H9 (cell line): ENCODE results near the gene ADORA1. TPM values are rescaled to one million over a fixed set of nuclear protein-coding genes. Genes with fewer than 3 reads are reported as not detected.

Experiments
- DNase-seq: peaks from one replicate; pipeline ENCODE4 v3.0.0-alpha.2; 2017
- H2AFZ ChIP-seq: one replicate; pipeline ENCODE4 v1.6.1; 2013; ENCODE audit warnings: mild to moderate bottlenecking, low read length, control low read depth, moderate library complexity
- H2AK5ac ChIP-seq: 2 replicates; pipeline ENCODE4 v1.6.1; 2013; ENCODE audit warnings: low read length, control low read depth, mixed read lengths; ENCODE audit not compliant: insufficient read length
- H2BK120ac ChIP-seq: one replicate; pipeline ENCODE4 v1.6.1; 2013; ENCODE audit warnings: low read depth, mild to moderate bottlenecking, low read length, control low read depth, inconsistent platforms; ENCODE audit not compliant: poor library complexity, severe bottlenecking
- H2BK12ac ChIP-seq: 2 replicates; pipeline ENCODE4 v1.6.1; 2013; ENCODE audit warnings: low read length, control low read depth, mixed read lengths, low read depth; ENCODE audit not compliant: insufficient read length
- H2BK15ac ChIP-seq: 2 replicates; pipeline ENCODE4 v1.6.1; 2013; ENCODE audit warnings: low read depth, low read length, control low read depth
- H2BK20ac ChIP-seq: one replicate; pipeline ENCODE4 v1.6.1; 2013; ENCODE audit warnings: low read depth, mild to moderate bottlenecking, low read length, control low read depth, inconsistent platforms; ENCODE audit not compliant: poor library complexity, severe bottlenecking
- H2BK5ac ChIP-seq: 2 replicates; pipeline ENCODE4 v1.6.1; 2013; ENCODE audit warnings: low read length, control low read depth, mixed read lengths; ENCODE audit not compliant: insufficient read length
- H3K14ac ChIP-seq: 2 replicates; pipeline ENCODE4 v1.6.1; 2013; ENCODE audit warnings: low read length, control low read depth; ENCODE audit not compliant: insufficient read depth
- H3K18ac ChIP-seq: 2 replicates; pipeline ENCODE4 v1.6.1; 2013; ENCODE audit warnings: low read depth, mild to moderate bottlenecking, mixed read lengths, low read length, control low read depth; ENCODE audit not compliant: insufficient read length
- H3K23ac ChIP-seq: 2 replicates; pipeline ENCODE4 v1.6.1; 2013; ENCODE audit warnings: low read length, control low read depth, mixed read lengths, low read depth; ENCODE audit not compliant: insufficient read length
- H3K23me2 ChIP-seq: 2 replicates; pipeline ENCODE4 v1.6.1; 2013; ENCODE audit warnings: low read depth, mild to moderate bottlenecking, mixed read lengths, low read length, control low read depth; ENCODE audit not compliant: insufficient read length, poor library complexity, severe bottlenecking
- H3K27ac ChIP-seq: 2 replicates; pipeline ENCODE4 v1.5.1; 2013; ENCODE audit warnings: low read length, control low read depth, mixed read lengths, low read depth; ENCODE audit not compliant: insufficient read length
- H3K27me3 ChIP-seq: 2 replicates; pipeline ENCODE4 v1.6.1; 2013; ENCODE audit warnings: low read length, control low read depth, inconsistent platforms; ENCODE audit not compliant: insufficient read depth
- H3K4ac ChIP-seq: 2 replicates; pipeline ENCODE4 v1.6.1; 2013; ENCODE audit warnings: low read depth, mild to moderate bottlenecking, control low read depth, inconsistent platforms, low read length, moderate library complexity
- H3K4me1 ChIP-seq: 2 replicates; pipeline ENCODE4 v1.6.1; 2013; ENCODE audit warnings: low read length, control low read depth, inconsistent platforms; ENCODE audit not compliant: insufficient read depth
- H3K4me2 ChIP-seq: 2 replicates; pipeline ENCODE4 v1.6.1; 2013; ENCODE audit warnings: low read length, control low read depth, mixed read lengths; ENCODE audit not compliant: insufficient read length, insufficient read depth
- H3K56ac ChIP-seq: 2 replicates; pipeline ENCODE4 v1.6.1; 2013; ENCODE audit warnings: low read depth, mild to moderate bottlenecking, mixed read lengths, low read length, control low read depth; ENCODE audit not compliant: insufficient read length
- H3K79me1 ChIP-seq: 2 replicates; pipeline ENCODE4 v1.6.1; 2013; ENCODE audit warnings: low read depth, mild to moderate bottlenecking, moderate library complexity, low read length, control low read depth, inconsistent platforms; ENCODE audit not compliant: insufficient read depth, poor library complexity, severe bottlenecking
- H3K79me2 ChIP-seq: 2 replicates; pipeline ENCODE4 v1.6.1; 2013; ENCODE audit warnings: low read length, control low read depth, inconsistent platforms; ENCODE audit not compliant: insufficient read depth
- H3K9ac ChIP-seq: 2 replicates; pipeline ENCODE4 v1.6.1; 2013; ENCODE audit warnings: low read length, control low read depth, mixed read lengths; ENCODE audit not compliant: insufficient read length; ENCODE audit errors: extremely low read depth
- H3K9me3 ChIP-seq: one replicate; pipeline ENCODE4 v1.6.1; 2013; ENCODE audit warnings: low read depth, low read length, inconsistent platforms; ENCODE audit not compliant: control insufficient read depth
- H3T11ph ChIP-seq: one replicate; pipeline ENCODE4 v1.6.1; 2013; ENCODE audit warnings: mild to moderate bottlenecking, low read length, control low read depth, inconsistent platforms
- H4K20me1 ChIP-seq: one replicate; pipeline ENCODE4 v1.6.1; 2013; ENCODE audit not compliant: control insufficient read depth, insufficient read length, insufficient read depth
- H4K5ac ChIP-seq: 2 replicates; pipeline ENCODE4 v1.6.1; 2013; ENCODE audit warnings: low read depth, mild to moderate bottlenecking, mixed read lengths, low read length, control low read depth; ENCODE audit not compliant: insufficient read length
- H4K8ac ChIP-seq: replicated peaks from 2 replicates; pipeline ENCODE4 v1.6.1; 2013; ENCODE audit warnings: low read length, control low read depth, mixed read lengths, low read depth; ENCODE audit not compliant: insufficient read length
- H4K91ac ChIP-seq: 2 replicates; pipeline ENCODE4 v1.6.1; 2013; ENCODE audit warnings: low read depth, mild to moderate bottlenecking, moderate library complexity, mixed read lengths, low read length, control low read depth; ENCODE audit not compliant: insufficient read length
- H3K27ac Mint-ChIP-seq, 3 experiments: 2 replicates in 2 of 3; 3 replicates in 1 of 3; pipeline ENCODE4 v1.8.0; 2020 to 2021; ENCODE audit warnings: mixed read lengths in 3 of 3, mild to moderate bottlenecking in 1 of 3, moderate library complexity in 1 of 3
- H3K27me3 Mint-ChIP-seq: 2 replicates; pipeline ENCODE4 v1.8.0; 2021; ENCODE audit warnings: low read depth, mild to moderate bottlenecking, moderate library complexity, mixed read lengths
- H3K36me3 Mint-ChIP-seq, 3 experiments: 2 replicates in 2 of 3; 3 replicates in 1 of 3; pipeline ENCODE4 v1.8.0; 2020 to 2021; ENCODE audit warnings: low read depth in 3 of 3, mixed read lengths in 3 of 3; ENCODE audit not compliant: insufficient read depth in 1 of 3
- H3K4me1 Mint-ChIP-seq, 2 experiments: 2 replicates each; pipeline ENCODE4 v1.8.0; 2020; ENCODE audit warnings: mixed read lengths in 2 of 2
- H3K4me3 Mint-ChIP-seq, 2 experiments: 2 replicates in 1 of 2; 3 replicates in 1 of 2; pipeline ENCODE4 v1.8.0; 2020 to 2021; ENCODE audit warnings: mild to moderate bottlenecking in 2 of 2, mixed read lengths in 2 of 2, moderate library complexity in 1 of 2
- H3K9me3 Mint-ChIP-seq, 2 experiments: 2 replicates in 1 of 2; 3 replicates in 1 of 2; pipeline ENCODE4 v1.8.0; 2020; ENCODE audit warnings: mild to moderate bottlenecking in 2 of 2, mixed read lengths in 2 of 2, moderate library complexity in 1 of 2
- CTCF ChIP-seq: fragments of 200-600 bp; sonication (generic); conservative IDR thresholded peaks from 3 replicates; pipeline ENCODE4 v1.8.0; 2021; ENCODE audit warnings: antibody characterized with exemption, mild to moderate bottlenecking
- WGBS: extraction: QIAGEN DNeasy Blood & Tissue Kit; methylation state at CpG from one replicate; pipeline ENCODE4 v1.1.7; 2013; ENCODE audit warnings: missing lambda C conversion rate, low lambda C conversion rate, mixed read lengths; ENCODE audit not compliant: insufficient read length; ENCODE audit errors: extremely low coverage; 5-methylcytosine and 5-hydroxymethylcytosine counted together
- total RNA-seq: library from RNA; stranded (reverse); gene quantifications from 2 replicates; pipeline ENCODE4 v1.2.1, GENCODE V29; 2021

Gene ADORA1
- total RNA-seq, 1 experiment from 2014 or later, result 1.3 TPM

- WGBS, result no CpG with 5 or more reads among the region's 5 CpGs
- Histone ChIP-seq H3K9ac (no peak overlapping the region), H2AK5ac (no peak overlapping the region), H2BK120ac (no peak overlapping the region), H2BK5ac (no peak overlapping the region), H2BK12ac (no peak overlapping the region), H3K4me2 (no peak overlapping the region), H4K8ac (no peak overlapping the region), H3K23me2 (peaks cover 7% of the 10 kb centered on the region), H2BK20ac (no peak overlapping the region), H4K20me1 (no peaks in the 10 kb centered on the region), H3K79me2 (no peaks in the 10 kb centered on the region), H3K4me1 (peaks cover 2% of the 10 kb centered on the region; the same call in 1 of the 2 replicates), H2AFZ (no peak overlapping the region), H4K91ac (no peak overlapping the region), H4K5ac (no peak overlapping the region), H3K27ac (no peak overlapping the region), H3K9me3 (no peaks in the 10 kb centered on the region), H3T11ph (no peak overlapping the region), H3K27me3 (no peaks in the 10 kb centered on the region; the same call in 1 of the 2 replicates), H3K79me1 (no peaks in the 10 kb centered on the region), H3K56ac (no peak overlapping the region), H3K18ac (no peak overlapping the region), H3K14ac (no peak overlapping the region), H3K23ac (no peak overlapping the region), H3K4ac (no peak overlapping the region), H2BK15ac (no peak overlapping the region)
- H3K4me3 Mint-ChIP-seq, result no peak overlapping the region
- H3K9me3 Mint-ChIP-seq, result no peaks in the 10 kb centered on the region; a peak in 1 of 5 replicates
- H3K27ac Mint-ChIP-seq, result no peak overlapping the region; a peak in 1 of 7 replicates
- H3K27me3 Mint-ChIP-seq, result peaks cover 60% of the 10 kb centered on the region
- DNase-seq, result no peak
- TF ChIP-seq CTCF, result no peak
- peaks cover 20 to 47% of the 10 kb centered on the region in 2 experiments for H3K4me1 Mint-ChIP-seq
- no peaks in the 10 kb centered on the region for H3K36me3 Mint-ChIP-seq
These were observed 3.5 kb upstream of the ADORA1 start for GRCh38 chr1:203124011-203124410.
